A673 (cell line): ENCODE data around the gene DPH3. TPM values are rescaled to one million over a fixed set of nuclear protein-coding genes. Genes with fewer than 3 reads are reported as not detected.

Source experiments
- BruUV-seq: library from RNA; stranded (reverse); fragments of 400-500 nt; replicated peaks from 2 replicates; lab custom pipeline; 2021; lab: Mats Ljungman, UMichigan
- CTCF ChIA-PET: fragments of 300-600 bp; sonication (Branson Sonifier 250); formaldehyde crosslinking; loops from one replicate; lab custom pipeline; 2022; ENCODE audit warnings: antibody characterized with exemption; lab: Charles Lee
- POLR2A ChIA-PET: fragments of 300-600 bp; sonication (Branson Sonifier 250); formaldehyde crosslinking; loops from one replicate; lab custom pipeline; 2022; ENCODE audit warnings: antibody characterized with exemption; ENCODE audit not compliant: low non-redundant PET; lab: Charles Lee
- DNase-seq: peaks from one replicate; pipeline ENCODE4 v3.0.0-alpha.2; 2015; ENCODE audit warnings: low spot score
- H3K27ac ChIP-seq: fragments of 200-600 bp; sonication (generic); 2 replicates; pipeline ENCODE4 v1.5.1; 2016; ENCODE audit warnings: mixed run types, low read depth, mild to moderate bottlenecking, mixed read lengths, antibody characterized with exemption, low read length; ENCODE audit not compliant: poor library complexity, severe bottlenecking
- H3K27me3 ChIP-seq: fragments of 200-600 bp; sonication (generic); replicated peaks from 2 replicates; pipeline ENCODE4 v1.6.1; 2017; ENCODE audit warnings: mixed run types, low read depth, mild to moderate bottlenecking, mixed read lengths, antibody characterized with exemption, low read length; ENCODE audit not compliant: insufficient read depth, poor library complexity
- H3K36me3 ChIP-seq: fragments of 200-600 bp; sonication (generic); 2 replicates; pipeline ENCODE4 v1.6.1; 2016; ENCODE audit warnings: mixed run types, mild to moderate bottlenecking, mixed read lengths, antibody characterized with exemption, low read length; ENCODE audit not compliant: insufficient read depth, poor library complexity, severe bottlenecking
- H3K4me1 ChIP-seq: fragments of 200-600 bp; sonication (generic); 2 replicates; pipeline ENCODE4 v1.6.1; 2017; ENCODE audit warnings: mixed run types, mild to moderate bottlenecking, mixed read lengths, antibody characterized with exemption, low read length; ENCODE audit not compliant: insufficient read depth, poor library complexity, severe bottlenecking
- H3K4me3 ChIP-seq: fragments of 200-600 bp; sonication (generic); 2 replicates; pipeline ENCODE4 v1.5.1; 2016; ENCODE audit warnings: low read depth, mixed run types, mild to moderate bottlenecking, mixed read lengths, low read length; ENCODE audit not compliant: poor library complexity, severe bottlenecking
- H3K9me3 ChIP-seq: fragments of 200-600 bp; sonication (generic); 2 replicates; pipeline ENCODE4 v1.6.1; 2016; ENCODE audit warnings: mixed run types, low read depth, mild to moderate bottlenecking, mixed read lengths, antibody characterized with exemption, low read length; ENCODE audit not compliant: poor library complexity, severe bottlenecking
- CTCF ChIP-seq: fragments of 300-800, 200-600 bp; sonication (generic); conservative IDR thresholded peaks from 2 replicates; pipeline ENCODE4 v1.5.1; 2017; ENCODE audit warnings: low read depth, mild to moderate bottlenecking, antibody characterized with exemption, low read length, moderate library complexity, mixed read lengths
- EZH2 ChIP-seq: fragments of 200-600 bp; sonication (generic); IDR thresholded peaks from 2 replicates; pipeline ENCODE4 v1.6.1; 2017; ENCODE audit warnings: borderline replicate concordance, low read depth, mild to moderate bottlenecking, mixed read lengths, antibody characterized with exemption, low read length; ENCODE audit not compliant: poor library complexity, severe bottlenecking
- intact Hi-C: fragments of 100-400 bp; cut with micrococcal nuclease; formaldehyde crosslinking; loops from one replicate; pipeline ENCODE4 v1.10.0; 2022; ENCODE audit not compliant: unreplicated experiment
- total RNA-seq: library from RNA; stranded (reverse); gene quantifications from 2 replicates; pipeline ENCODE4 v1.2.3, GENCODE V29; 2021

Gene DPH3
- total RNA-seq, 1 experiment from 2014 or later: 26.4 TPM

GRCh38 chr3:16258866-16259265 lies 5.9 kb downstream of the DPH3 start:
- intact Hi-C loops: no loop called here
- no TSS peak for BruUV-seq
- no peak for DNase-seq
- Histone ChIP-seq H3K27ac (no peak overlapping the region), H3K27me3 (no peaks in the 10 kb centered on the region), H3K9me3 (no peaks in the 10 kb centered on the region), H3K4me3 (no peak overlapping the region), H3K36me3 (peaks cover 19% of the 10 kb centered on the region), H3K4me1 (peaks cover 5% of the 10 kb centered on the region)
- ChIA-PET POLR2A (no interaction called here), CTCF (no interaction called here)
- no peak for TF ChIP-seq CTCF
- no peak for TF ChIP-seq EZH2

- Histone ChIP-seq H3K27me3 (no peaks in the 10 kb centered on the region), H3K4me1 (peaks cover under 1% of the 10 kb centered on the region), H3K4me3 (no peak overlapping the region), H3K36me3 (peaks cover 19% of the 10 kb centered on the region), H3K9me3 (no peaks in the 10 kb centered on the region), H3K27ac (no peak overlapping the region)
- DNase-seq: no peak
- TF ChIP-seq EZH2 (no peak), CTCF (no peak)
- ChIA-PET POLR2A (interaction anchor here (0.5 kb wide), 1 partner anchor 1236 kb away, joined by 3 read pairs; no protein-coding TSS in a partner anchor), CTCF (no interaction called here)
- BruUV-seq: no TSS peak
- intact Hi-C loops: no loop called here
These were observed 6.6 kb downstream of the DPH3 start for GRCh38 chr3:16258177-16258576.

GRCh38 chr3:16257309-16257708 lies 7.4 kb downstream of the DPH3 start:
- H3K36me3 ChIP-seq: peaks cover 19% of the 10 kb centered on the region
- no peak overlapping the region for H3K4me3 ChIP-seq
- H3K4me1 ChIP-seq: no peaks in the 10 kb centered on the region
- H3K27ac ChIP-seq: no peak overlapping the region
- H3K27me3 ChIP-seq: no peaks in the 10 kb centered on the region
- BruUV-seq: no TSS peak
- intact Hi-C loops: no loop called here
- no peaks in the 10 kb centered on the region for H3K9me3 ChIP-seq
- ChIA-PET POLR2A (no interaction called here), CTCF (no interaction called here)
- no peak for DNase-seq
- TF ChIP-seq EZH2: no peak
- TF ChIP-seq CTCF: no peak
